Activated CD8-positive, alpha-beta memory T cell treated with anti-CD3 and anti-CD28 coated beads for 24 hours (primary cell): ENCODE results near the gene CHD9.
"Not testable (repeated sequence)": the region's sequence is repeated elsewhere in the genome, so short reads cannot be mapped to it uniquely, and the experiment has no call there.

Source experiments
- DNase-seq: peaks from one replicate; pipeline ENCODE4 v3.0.0-alpha.2; 2020

The CHD9 gene

GRCh38 chr16:53135329-53135728 is 80.5 kb downstream of the CHD9 start:
- no peak for DNase-seq

- DNase-seq: no peak
Observed at GRCh38 chr16:53142823-53143568, 88.2 kb downstream of the CHD9 start.

GRCh38 chr16:53147500-53148065 is 92.8 kb downstream of the CHD9 start:
- no peak for DNase-seq

GRCh38 chr16:53150769-53151168 is 96.0 kb downstream of the CHD9 start:
- no peak for DNase-seq

DNA sequence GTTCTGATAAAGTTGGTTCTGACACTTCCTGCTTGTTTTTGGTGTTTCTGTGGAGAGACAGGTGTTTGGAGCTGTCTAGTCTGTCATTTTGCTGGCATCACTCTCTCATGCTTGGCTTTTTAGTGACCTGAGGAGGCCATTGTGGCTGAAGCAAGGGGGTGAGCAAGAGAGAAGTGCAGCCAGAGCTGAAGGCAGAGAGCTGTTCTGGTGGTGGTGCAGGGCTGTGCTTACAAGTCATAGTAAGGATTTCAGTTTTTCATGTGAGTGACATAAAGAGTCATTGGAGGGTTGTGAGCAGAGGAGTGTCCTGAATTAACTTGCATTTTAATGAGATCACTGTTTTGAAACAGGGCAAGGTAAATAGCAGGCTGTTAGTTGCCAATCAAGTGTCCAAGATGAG is 97.5 kb downstream of the CHD9 start:
- no peak for DNase-seq

- DNase-seq: no peak
Observed at GRCh38 chr16:53153130-53153529, 98.3 kb downstream of the CHD9 start.

- no peak for DNase-seq
Observed at GRCh38 chr16:53154513-53154912, 99.7 kb downstream of the CHD9 start.

DNA sequence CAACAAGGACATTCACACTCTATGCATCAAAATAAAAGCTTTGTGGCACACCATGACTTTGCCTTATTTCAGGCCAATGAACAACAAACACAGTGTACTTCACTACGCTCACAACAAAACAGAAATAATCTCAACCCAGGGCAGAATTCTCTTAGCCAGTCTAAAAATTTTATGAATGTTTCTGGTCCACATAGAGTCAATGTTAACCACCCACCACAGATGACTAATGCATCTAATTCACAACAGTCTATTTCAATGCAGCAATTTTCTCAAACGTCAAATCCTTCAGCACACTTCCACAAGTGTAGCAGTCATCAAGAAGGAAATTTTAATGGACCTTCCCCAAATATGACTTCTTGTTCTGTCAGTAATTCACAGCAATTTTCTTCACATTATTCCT is 101.7 kb downstream of the CHD9 start:
- DNase-seq: no peak

GRCh38 chr16:53159781-53160436 is 105.1 kb downstream of the CHD9 start:
- DNase-seq: peak; percentile 59

DNA sequence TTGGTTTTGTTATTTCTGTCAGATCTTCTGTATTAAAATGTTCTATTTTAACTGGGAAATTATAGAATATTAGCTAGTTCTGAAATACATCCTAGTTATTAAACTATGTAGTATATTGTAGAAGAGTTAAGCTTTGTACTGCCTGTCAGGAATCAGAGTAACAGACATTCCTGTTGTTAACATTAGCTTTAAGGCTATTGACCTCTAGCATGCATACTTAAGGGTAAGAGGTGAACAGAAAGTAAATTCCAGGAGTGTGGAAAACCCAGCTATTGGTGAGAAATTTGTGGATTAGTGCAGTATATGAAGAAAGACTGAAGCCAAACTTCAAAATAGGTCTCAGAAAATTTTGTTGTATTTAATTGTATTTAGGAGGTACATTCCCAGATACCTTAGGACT is 111.3 kb downstream of the CHD9 start:
- no peak for DNase-seq

DNA sequence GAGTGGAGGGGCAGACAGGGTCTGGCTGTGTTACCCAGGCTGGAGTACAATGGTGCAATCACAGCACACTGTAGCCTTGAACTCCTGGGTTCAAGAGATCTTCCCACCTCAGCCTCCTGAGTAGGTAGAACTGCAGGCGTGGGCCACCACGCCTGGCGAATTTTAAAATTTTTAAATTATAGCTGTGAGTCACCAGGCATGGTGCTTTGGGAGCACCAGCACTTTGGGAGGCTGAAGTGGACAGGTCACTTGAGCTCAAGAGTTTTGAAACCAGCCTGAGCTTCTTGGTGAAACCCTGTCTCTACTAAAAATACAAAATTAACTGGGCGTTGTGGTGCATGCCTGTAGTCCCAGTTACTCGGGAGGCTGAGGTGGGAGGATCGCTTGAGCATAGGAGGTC is 114.0 kb downstream of the CHD9 start:
- no peak for DNase-seq

- DNase-seq: no peak
Observed at GRCh38 chr16:53172517-53172916, 117.7 kb downstream of the CHD9 start.

DNA sequence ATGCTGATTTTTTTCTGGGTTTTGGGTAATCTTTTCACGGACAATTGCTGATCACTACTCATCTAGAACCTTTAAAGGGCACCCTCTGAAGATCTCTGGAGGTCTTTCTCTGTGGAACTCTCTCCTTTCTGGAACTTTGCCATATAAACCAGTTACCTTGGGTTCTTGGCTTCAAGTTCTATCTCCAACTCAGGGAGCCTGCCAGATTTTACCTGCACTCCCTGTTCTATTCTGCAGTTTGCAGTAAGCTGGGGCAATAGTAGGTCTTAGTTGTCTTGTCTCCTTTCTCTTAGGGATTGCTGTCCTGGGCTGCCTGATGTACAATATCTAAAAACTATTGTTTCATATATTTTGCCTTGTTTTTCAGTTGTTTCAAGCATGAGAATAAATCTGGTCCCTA is 120.3 kb downstream of the CHD9 start:
- no peak for DNase-seq

- no peak for DNase-seq
Observed at GRCh38 chr16:53176434-53176833, 121.6 kb downstream of the CHD9 start.

DNA sequence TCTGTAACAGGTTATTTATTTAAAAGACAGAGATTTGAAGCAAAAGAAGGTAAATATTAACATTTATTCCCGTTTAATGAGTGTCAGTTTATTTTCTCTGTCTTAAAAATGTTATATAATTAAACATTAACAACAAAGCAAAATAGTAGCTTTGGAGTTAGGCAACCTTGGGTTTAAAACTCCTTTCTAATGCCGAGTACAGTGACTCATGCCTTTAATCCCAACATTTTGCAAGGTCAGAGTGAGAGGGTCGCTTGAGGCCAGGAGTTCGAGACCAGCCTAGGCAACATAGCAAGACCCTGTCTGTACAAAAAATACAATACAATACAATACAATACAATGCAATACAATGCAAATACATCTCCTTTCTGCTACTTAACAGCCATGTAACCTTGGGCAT is 128.7 kb downstream of the CHD9 start:
- DNase-seq: no peak

- not testable (repeated sequence) for DNase-seq
Observed at GRCh38 chr16:53185741-53186140, 130.9 kb downstream of the CHD9 start.

DNA sequence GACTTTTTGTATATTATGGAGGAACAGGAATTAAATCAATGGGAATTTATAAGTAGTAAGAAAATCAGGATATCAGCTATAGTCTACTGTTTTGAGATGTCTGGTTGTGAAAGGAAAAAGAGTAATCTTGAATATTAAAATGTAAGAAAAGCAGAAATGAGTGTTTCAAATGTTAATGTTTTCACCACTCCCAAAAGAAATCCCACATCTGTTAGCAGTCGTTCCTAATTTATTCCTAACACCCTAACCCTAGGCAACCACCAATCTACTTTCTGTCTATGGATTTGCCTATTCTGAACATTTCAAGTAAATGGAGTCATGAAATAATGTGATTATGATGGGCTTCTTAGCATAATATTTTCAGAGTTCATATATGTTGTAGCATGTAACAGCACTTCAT is 133.0 kb downstream of the CHD9 start:
- no peak for DNase-seq

DNA sequence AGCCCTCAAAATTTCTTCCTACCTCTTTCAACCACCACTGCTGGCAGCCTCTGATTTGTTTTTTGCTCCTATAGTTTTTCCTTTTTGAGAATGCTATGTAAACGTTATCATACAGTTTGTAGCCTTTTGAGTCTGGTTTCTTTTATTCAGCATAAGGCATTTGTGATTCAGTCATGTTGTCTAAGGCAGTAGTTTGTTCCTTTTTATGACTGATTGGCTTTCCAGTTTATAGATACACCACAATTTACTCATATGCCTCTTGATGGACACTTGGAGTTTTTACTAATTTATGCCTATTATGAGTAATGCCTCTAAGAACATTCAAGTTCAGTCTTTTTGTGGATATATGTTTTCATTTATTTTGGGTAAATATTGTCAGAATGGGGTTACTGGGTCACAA is 136.6 kb downstream of the CHD9 start:
- no peak for DNase-seq

DNA sequence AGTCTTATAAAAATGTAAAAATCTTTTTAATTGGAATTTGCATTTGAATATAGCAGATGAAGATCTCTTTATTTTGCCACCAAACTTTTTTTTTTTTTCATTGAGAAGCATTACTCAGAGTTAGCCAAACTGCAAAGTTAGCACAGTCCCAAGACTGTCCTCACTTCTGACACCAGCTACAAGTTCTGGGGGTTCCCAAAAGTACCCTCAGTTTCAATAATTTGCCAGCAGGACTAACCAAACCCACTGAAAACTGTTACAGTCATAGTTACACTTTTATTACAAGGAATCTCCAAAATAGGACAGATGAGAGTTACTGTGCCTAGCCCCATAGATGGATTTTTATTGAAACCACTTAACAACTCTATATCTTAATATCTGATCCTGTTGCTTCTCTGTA is 144.1 kb downstream of the CHD9 start:
- no peak for DNase-seq

- no peak for DNase-seq
Observed at GRCh38 chr16:53201900-53202299, 147.1 kb downstream of the CHD9 start.

- DNase-seq: no peak
Observed at GRCh38 chr16:53202398-53202797, 147.6 kb downstream of the CHD9 start.

DNA sequence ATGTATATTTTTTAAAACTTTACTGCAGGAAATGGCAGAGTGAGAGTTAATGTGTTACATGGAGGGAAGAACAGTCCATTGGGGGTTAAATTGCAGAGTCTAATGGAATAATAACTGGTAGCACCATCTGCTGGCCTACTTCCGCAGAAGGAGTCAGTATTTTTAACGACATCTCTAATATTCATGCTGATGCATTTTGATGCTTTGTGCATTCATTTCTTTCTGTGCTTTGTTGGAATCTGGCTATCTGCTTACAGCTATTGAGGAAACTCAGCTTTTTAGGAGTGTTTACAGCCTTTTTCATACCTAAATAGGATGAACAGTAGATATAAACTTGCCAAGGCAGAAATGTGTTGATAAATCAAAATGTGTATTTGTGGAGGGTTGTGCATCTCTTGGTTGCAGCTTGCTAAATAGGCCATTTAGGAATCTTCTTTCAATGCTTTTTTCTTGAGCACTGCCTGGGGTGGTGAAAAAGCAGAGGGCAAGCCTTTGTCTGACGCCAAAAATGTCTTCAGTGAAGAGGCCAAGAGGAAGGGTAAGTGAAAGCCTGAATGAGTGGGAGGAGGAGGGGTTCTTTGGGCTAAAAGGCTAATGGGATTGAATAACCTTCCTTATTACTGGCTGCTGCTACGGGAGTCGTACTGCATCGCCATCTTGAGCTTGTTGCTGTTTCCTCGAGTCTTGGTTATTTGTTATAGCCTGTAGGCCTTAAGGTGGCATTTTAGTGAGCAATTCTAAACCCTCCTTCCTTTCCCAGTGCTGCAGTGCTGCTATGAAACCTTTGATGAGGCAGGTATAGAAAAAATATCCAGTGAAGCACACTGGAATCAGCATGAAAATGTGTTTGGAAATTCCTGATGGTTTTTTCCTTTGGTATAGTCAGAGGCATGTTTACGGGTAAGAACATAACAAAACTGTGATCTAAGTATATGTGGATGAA is 153.3 kb downstream of the CHD9 start:
- no peak for DNase-seq

GRCh38 chr16:53209429-53209828 is 154.6 kb downstream of the CHD9 start:
- no peak for DNase-seq
